ENCODE measurements around the gene MVB12A.

GRCh38 chr19:17451820-17452219 lies 32.0 kb downstream of the MVB12A start:
- TF ChIP-seq, protein P1, sequence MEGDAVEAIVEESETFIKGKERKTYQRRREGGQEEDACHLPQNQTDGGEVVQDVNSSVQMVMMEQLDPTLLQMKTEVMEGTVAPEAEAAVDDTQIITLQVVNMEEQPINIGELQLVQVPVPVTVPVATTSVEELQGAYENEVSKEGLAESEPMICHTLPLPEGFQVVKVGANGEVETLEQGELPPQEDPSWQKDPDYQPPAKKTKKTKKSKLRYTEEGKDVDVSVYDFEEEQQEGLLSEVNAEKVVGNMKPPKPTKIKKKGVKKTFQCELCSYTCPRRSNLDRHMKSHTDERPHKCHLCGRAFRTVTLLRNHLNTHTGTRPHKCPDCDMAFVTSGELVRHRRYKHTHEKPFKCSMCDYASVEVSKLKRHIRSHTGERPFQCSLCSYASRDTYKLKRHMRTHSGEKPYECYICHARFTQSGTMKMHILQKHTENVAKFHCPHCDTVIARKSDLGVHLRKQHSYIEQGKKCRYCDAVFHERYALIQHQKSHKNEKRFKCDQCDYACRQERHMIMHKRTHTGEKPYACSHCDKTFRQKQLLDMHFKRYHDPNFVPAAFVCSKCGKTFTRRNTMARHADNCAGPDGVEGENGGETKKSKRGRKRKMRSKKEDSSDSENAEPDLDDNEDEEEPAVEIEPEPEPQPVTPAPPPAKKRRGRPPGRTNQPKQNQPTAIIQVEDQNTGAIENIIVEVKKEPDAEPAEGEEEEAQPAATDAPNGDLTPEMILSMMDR (IDR thresholded peaks at IDR 0.05; ENCODE audit: extremely low read depth in 1 of 2, insufficient read depth in 1 of 2, low read depth in 1 of 2, low read length in 2 of 2), result no peak
- TF ChIP-seq POLR2A (IDR thresholded peaks at IDR 0.05; ENCODE audit: low read depth, low read length) (no peak), EZH2 (IDR thresholded peaks at IDR 0.05; ENCODE audit: borderline replicate concordance, low read depth, low read length, severe bottlenecking) (no peak), POLR2AphosphoS5 (IDR thresholded peaks at IDR 0.05; ENCODE audit: insufficient read depth, low read depth, low read length) (no peak), FOS (IDR thresholded peaks at IDR 0.05; ENCODE audit: borderline replicate concordance, insufficient read depth, low read length) (no peak)
